K562 (cell line): ENCODE data around the gene ANK3. TPM values are rescaled to one million over a fixed set of nuclear protein-coding genes. Genes with fewer than 3 reads are reported as not detected.

Source experiments
- BRCA1 ChIP-seq, 2 experiments: fragments of 450-650 bp in 1 of 2; sonication (generic) in 1 of 2; formaldehyde crosslinking in 1 of 2; IDR thresholded peaks; 2 replicates each; pipeline versions ENCODE4 v1.5.0 to v1.6.1; 2017 to 2020; ENCODE audit warnings: mild to moderate bottlenecking in 1 of 2, missing genetic modification reagents in 1 of 2
- CAMTA2 ChIP-seq: fragments of 250-450 bp; sonication (Bioruptor Pico); conservative IDR thresholded peaks from 2 replicates; pipeline ENCODE4 v1.5.1; 2022
- CC2D1A ChIP-seq: fragments of 450-650 bp; IDR thresholded peaks from 2 replicates; pipeline ENCODE4 v1.6.1; 2017; ENCODE audit warnings: mild to moderate bottlenecking
- HEY1 ChIP-seq: fragments of 250-450 bp; sonication (Bioruptor Pico); IDR thresholded peaks from 2 replicates; pipeline ENCODE4 v1.5.0; 2020; ENCODE audit warnings: mild to moderate bottlenecking, moderate library complexity, borderline replicate concordance
- JUNB ChIP-seq: fragments of 450-650 bp; formaldehyde crosslinking; conservative IDR thresholded peaks from 2 replicates; pipeline ENCODE4 v1.4.0; 2020; ENCODE audit warnings: mild to moderate bottlenecking
- KLF10 ChIP-seq: fragments of 250-450 bp; sonication (Bioruptor Pico); IDR thresholded peaks from 2 replicates; pipeline ENCODE4 v1.6.1; 2021; ENCODE audit warnings: matching md5 sums
- MAFK ChIP-seq: IDR thresholded peaks from 2 replicates; pipeline ENCODE4 v1.6.1; 2011; ENCODE audit warnings: low read length, improper control_type of control experiment
- NONO ChIP-seq, 2 experiments: fragments of 200-400 bp in 1 of 2; fragments of 450-650 bp in 1 of 2; formaldehyde crosslinking in 1 of 2; IDR thresholded peaks; 2 replicates each; pipeline ENCODE4 v1.6.1; 2017; ENCODE audit warnings: low read depth in 2 of 2, mild to moderate bottlenecking in 2 of 2, moderate library complexity in 2 of 2, low read length in 1 of 2
- RBM17 ChIP-seq: fragments of 200-400 bp; formaldehyde crosslinking; IDR thresholded peaks from 2 replicates; pipeline ENCODE4 v1.6.1; 2017; ENCODE audit warnings: low read depth, mild to moderate bottlenecking, low read length, borderline replicate concordance
- RBM34 ChIP-seq: fragments of 200-400 bp; formaldehyde crosslinking; IDR thresholded peaks from 2 replicates; pipeline ENCODE4 v1.6.1; 2018; ENCODE audit warnings: low read length, borderline replicate concordance; ENCODE audit not compliant: insufficient read depth
- STAT5A ChIP-seq: IDR thresholded peaks from 2 replicates; pipeline ENCODE4 v1.6.1; 2012; ENCODE audit warnings: low read length, inconsistent platforms, borderline replicate concordance
- XRCC5 ChIP-seq: fragments of 200-400 bp; formaldehyde crosslinking; IDR thresholded peaks from 2 replicates; pipeline ENCODE4 v1.6.1; 2017; ENCODE audit warnings: low read depth, mild to moderate bottlenecking, low read length
- ZFPM2 ChIP-seq: fragments of 250-450 bp; sonication (Bioruptor Pico); IDR thresholded peaks from 2 replicates; pipeline ENCODE4 v1.5.1; 2022; ENCODE audit warnings: mild to moderate bottlenecking
- ZFX ChIP-seq: sonication (generic); formaldehyde crosslinking; IDR thresholded peaks from 2 replicates; pipeline ENCODE4 v1.8.0; 2022; ENCODE audit warnings: mild to moderate bottlenecking, missing genetic modification reagents, moderate library complexity
- ZNF121 ChIP-seq: sonication (generic); formaldehyde crosslinking; conservative IDR thresholded peaks from 2 replicates; pipeline ENCODE4 v1.8.0; 2022; ENCODE audit warnings: missing genetic modification reagents
- ZNF77 ChIP-seq: fragments of 250-450 bp; sonication (Bioruptor Pico); IDR thresholded peaks from 2 replicates; pipeline ENCODE4 v1.5.0; 2020
- polyA plus RNA-seq, 8 experiments: library from polyadenylated mRNA; depleted of rRNA in 4 of 8; stranded (reverse) in 5 of 8; unstranded in 3 of 8; fragments of >200 nt; fragmentation: Nextera tagmentation in 2 of 8; fragmentation: Illumina TruSeq in 1 of 8; extraction: Ambion mirVana in 2 of 8; extraction: Trizol in 1 of 8; gene quantifications; 2 replicates each; pipeline versions ENCODE4 v1.2.1 to v1.2.3, GENCODE V29; 2011 to 2014; ENCODE audit warnings: inconsistent platforms in 1 of 8, missing spikeins in 1 of 8
- total RNA-seq, 7 experiments: library from RNA; depleted of rRNA in 6 of 7; stranded (reverse); fragments of >200 nt in 6 of 7; fragmentation: Illumina TruSeq in 2 of 7; extraction: Trizol in 2 of 7; gene quantifications; 2 replicates each; pipeline versions ENCODE4 v1.2.1 to v1.2.3, GENCODE V29; 2011 to 2021; ENCODE audit warnings: low replicate concordance in 1 of 7
- TF ChIP-seq, protein P1 (sequence below): fragments of 450-650 bp; IDR thresholded peaks from 2 replicates; pipeline ENCODE4 v1.6.1; 2017; ENCODE audit warnings: antibody characterized with exemption, mild to moderate bottlenecking
- TF ChIP-seq, protein P2 (sequence below): fragments of 250-450 bp; sonication (Bioruptor Pico); IDR thresholded peaks from 2 replicates; pipeline ENCODE4 v1.8.0; 2021; ENCODE audit warnings: moderate library complexity, mild to moderate bottlenecking, inconsistent platforms
- TF ChIP-seq, protein P3 (sequence below): fragments of 250-450 bp; sonication (Bioruptor Pico); IDR thresholded peaks from 2 replicates; pipeline ENCODE4 v1.4.0; 2020
- TF ChIP-seq, protein P4 (sequence below): fragments of 150-350 bp; IDR thresholded peaks from 2 replicates; pipeline ENCODE4 v1.6.1; 2014; ENCODE audit warnings: low read depth, mild to moderate bottlenecking, low read length, borderline replicate concordance

Gene ANK3
- total and polyA plus RNA-seq, 9 of the 15 experiments (the other 6 are each of a cell fraction or from before 2014, with no cell fraction given), result 10.0 to 32.3 (median 17.9) TPM

DNA sequence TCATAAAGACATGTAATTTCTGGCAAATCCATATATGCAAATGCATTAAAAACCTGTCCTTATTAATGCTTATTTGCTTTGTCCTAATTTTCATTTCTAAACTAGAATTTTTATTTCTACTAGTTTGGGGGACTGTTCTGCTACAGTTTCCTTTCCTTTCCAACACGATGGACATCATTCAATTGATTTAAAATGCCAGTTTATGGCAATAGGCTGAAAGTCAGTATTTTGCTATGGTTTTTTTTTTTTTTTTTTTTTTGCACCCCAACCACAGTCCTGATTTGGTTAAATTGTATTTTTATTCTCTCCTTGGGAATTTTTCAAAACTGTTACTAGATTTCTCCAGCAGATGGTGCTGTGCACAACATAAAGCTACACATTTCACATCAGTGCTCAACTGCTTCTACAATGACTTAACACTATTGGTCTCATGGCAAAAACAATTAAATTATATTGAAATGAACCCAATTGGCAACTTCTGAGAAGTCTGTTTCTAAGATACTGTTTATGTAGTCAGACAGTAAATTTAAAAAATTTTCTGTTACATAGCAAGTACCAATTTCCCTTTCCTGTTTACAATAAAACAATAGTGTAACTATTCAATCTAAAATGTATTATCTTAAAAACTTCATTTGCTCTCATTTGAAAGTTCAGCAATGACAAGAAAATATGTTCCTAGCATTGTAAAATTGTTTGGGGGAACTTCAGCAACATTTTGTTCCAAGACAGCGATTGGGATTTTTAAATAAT, 289.5 kb downstream of the ANK3 start (continued):
- TF ChIP-seq, protein P1, sequence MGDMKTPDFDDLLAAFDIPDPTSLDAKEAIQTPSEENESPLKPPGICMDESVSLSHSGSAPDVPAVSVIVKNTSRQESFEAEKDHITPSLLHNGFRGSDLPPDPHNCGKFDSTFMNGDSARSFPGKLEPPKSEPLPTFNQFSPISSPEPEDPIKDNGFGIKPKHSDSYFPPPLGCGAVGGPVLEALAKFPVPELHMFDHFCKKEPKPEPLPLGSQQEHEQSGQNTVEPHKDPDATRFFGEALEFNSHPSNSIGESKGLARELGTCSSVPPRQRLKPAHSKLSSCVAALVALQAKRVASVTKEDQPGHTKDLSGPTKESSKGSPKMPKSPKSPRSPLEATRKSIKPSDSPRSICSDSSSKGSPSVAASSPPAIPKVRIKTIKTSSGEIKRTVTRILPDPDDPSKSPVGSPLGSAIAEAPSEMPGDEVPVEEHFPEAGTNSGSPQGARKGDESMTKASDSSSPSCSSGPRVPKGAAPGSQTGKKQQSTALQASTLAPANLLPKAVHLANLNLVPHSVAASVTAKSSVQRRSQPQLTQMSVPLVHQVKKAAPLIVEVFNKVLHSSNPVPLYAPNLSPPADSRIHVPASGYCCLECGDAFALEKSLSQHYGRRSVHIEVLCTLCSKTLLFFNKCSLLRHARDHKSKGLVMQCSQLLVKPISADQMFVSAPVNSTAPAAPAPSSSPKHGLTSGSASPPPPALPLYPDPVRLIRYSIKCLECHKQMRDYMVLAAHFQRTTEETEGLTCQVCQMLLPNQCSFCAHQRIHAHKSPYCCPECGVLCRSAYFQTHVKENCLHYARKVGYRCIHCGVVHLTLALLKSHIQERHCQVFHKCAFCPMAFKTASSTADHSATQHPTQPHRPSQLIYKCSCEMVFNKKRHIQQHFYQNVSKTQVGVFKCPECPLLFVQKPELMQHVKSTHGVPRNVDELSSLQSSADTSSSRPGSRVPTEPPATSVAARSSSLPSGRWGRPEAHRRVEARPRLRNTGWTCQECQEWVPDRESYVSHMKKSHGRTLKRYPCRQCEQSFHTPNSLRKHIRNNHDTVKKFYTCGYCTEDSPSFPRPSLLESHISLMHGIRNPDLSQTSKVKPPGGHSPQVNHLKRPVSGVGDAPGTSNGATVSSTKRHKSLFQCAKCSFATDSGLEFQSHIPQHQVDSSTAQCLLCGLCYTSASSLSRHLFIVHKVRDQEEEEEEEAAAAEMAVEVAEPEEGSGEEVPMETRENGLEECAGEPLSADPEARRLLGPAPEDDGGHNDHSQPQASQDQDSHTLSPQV, result no peak
- TF ChIP-seq MAFK (peak; percentile 43; the same call in 1 of the 2 replicates), CAMTA2 (no peak), NONO (IDR thresholded peaks at IDR 0.05; ENCODE audit: low read depth in 2 of 2, low read length in 1 of 2) (no peak), ZNF121 (CRISPR knock-in tag) (no peak), JUNB (CRISPR knock-in tag) (no peak), STAT5A (no peak), ZFX (CRISPR knock-in tag) (no peak), ZNF77 (no peak), RBM34 (no peak), BRCA1 (IDR thresholded peaks at IDR 0.05) (no peak), BRCA1 (CRISPR knock-in tag; IDR thresholded peaks at IDR 0.05) (no peak), ZFPM2 (CRISPR knock-in tag) (no peak), KLF10 (no peak), RBM17 (no peak), XRCC5 (no peak), HEY1 (CRISPR knock-in tag) (no peak), CC2D1A (no peak)
- TF ChIP-seq, protein P2, sequence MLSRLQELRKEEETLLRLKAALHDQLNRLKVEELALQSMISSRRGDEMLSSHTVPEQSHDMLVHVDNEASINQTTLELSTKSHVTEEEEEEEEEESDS, result no peak
- TF ChIP-seq, protein P3, sequence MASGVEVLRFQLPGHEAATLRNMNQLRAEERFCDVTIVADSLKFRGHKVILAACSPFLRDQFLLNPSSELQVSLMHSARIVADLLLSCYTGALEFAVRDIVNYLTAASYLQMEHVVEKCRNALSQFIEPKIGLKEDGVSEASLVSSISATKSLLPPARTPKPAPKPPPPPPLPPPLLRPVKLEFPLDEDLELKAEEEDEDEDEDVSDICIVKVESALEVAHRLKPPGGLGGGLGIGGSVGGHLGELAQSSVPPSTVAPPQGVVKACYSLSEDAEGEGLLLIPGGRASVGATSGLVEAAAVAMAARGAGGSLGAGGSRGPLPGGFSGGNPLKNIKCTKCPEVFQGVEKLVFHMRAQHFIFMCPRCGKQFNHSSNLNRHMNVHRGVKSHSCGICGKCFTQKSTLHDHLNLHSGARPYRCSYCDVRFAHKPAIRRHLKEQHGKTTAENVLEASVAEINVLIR (CRISPR knock-in tag), result no peak
- TF ChIP-seq, protein P4, sequence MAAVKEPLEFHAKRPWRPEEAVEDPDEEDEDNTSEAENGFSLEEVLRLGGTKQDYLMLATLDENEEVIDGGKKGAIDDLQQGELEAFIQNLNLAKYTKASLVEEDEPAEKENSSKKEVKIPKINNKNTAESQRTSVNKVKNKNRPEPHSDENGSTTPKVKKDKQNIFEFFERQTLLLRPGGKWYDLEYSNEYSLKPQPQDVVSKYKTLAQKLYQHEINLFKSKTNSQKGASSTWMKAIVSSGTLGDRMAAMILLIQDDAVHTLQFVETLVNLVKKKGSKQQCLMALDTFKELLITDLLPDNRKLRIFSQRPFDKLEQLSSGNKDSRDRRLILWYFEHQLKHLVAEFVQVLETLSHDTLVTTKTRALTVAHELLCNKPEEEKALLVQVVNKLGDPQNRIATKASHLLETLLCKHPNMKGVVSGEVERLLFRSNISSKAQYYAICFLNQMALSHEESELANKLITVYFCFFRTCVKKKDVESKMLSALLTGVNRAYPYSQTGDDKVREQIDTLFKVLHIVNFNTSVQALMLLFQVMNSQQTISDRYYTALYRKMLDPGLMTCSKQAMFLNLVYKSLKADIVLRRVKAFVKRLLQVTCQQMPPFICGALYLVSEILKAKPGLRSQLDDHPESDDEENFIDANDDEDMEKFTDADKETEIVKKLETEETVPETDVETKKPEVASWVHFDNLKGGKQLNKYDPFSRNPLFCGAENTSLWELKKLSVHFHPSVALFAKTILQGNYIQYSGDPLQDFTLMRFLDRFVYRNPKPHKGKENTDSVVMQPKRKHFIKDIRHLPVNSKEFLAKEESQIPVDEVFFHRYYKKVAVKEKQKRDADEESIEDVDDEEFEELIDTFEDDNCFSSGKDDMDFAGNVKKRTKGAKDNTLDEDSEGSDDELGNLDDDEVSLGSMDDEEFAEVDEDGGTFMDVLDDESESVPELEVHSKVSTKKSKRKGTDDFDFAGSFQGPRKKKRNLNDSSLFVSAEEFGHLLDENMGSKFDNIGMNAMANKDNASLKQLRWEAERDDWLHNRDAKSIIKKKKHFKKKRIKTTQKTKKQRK, result no peak
